Common myeloid progenitor, CD34-positive (primary cell): ENCODE measurements around the gene PTPN13.

Source experiments
- CTCF ChIA-PET: fragments of 350-600 bp; sonication (Branson Sonifier 250); formaldehyde crosslinking; loops from one replicate; lab custom pipeline; 2021; ENCODE audit warnings: antibody characterized with exemption; lab: Charles Lee
- POLR2A ChIA-PET: fragments of 350-600 bp; sonication (Branson Sonifier 250); formaldehyde crosslinking; loops from one replicate; lab custom pipeline; 2021; ENCODE audit warnings: antibody characterized with exemption; lab: Charles Lee
- DNase-seq, 3 donors: peaks; one replicate each; pipeline versions ENCODE4 v3.0.0 to v3.0.0-alpha.2; 2013
- H3K27ac ChIP-seq, 2 experiments: 1 replicate in 1 of 2; 2 replicates in 1 of 2; pipeline ENCODE4 v1.7.0; 2013; ENCODE audit warnings: inconsistent platforms in 2 of 2, low read length in 2 of 2, mild to moderate bottlenecking in 2 of 2, low read depth in 1 of 2, moderate library complexity in 1 of 2; ENCODE audit not compliant: severe bottlenecking in 2 of 2, insufficient read depth in 1 of 2, poor library complexity in 1 of 2
- H3K27me3 ChIP-seq, 5 experiments: replicated peaks in 2 of 5; 1 replicate in 3 of 5; 2 replicates in 2 of 5; pipeline versions ENCODE4 v1.6.1 to v1.7.0; 2013; ENCODE audit warnings: low read length in 4 of 5, mild to moderate bottlenecking in 2 of 5, moderate library complexity in 2 of 5, inconsistent platforms in 1 of 5; ENCODE audit not compliant: insufficient read depth in 5 of 5, control insufficient read depth in 4 of 5
- H3K36me3 ChIP-seq, 4 experiments: 1 replicate in 2 of 4; 2 replicates in 2 of 4; pipeline versions ENCODE4 v1.6.1 to v1.7.0; 2013; ENCODE audit warnings: low read length in 3 of 4, control low read depth in 1 of 4, mild to moderate bottlenecking in 1 of 4; ENCODE audit not compliant: control insufficient read depth in 4 of 4, insufficient read depth in 4 of 4
- H3K4me1 ChIP-seq, 4 experiments: 1 replicate in 3 of 4; 2 replicates in 1 of 4; pipeline versions ENCODE4 v1.6.1 to v1.7.1; 2013; ENCODE audit warnings: low read length in 3 of 4, mild to moderate bottlenecking in 3 of 4, control low read depth in 1 of 4, inconsistent platforms in 1 of 4, moderate library complexity in 1 of 4; ENCODE audit not compliant: control insufficient read depth in 4 of 4, insufficient read depth in 4 of 4; ENCODE audit errors: control extremely low read depth in 1 of 4
- H3K4me3 ChIP-seq, 7 experiments: 1 replicate in 4 of 7; 2 replicates in 3 of 7; pipeline versions ENCODE4 v1.5.1 to v1.7.0; 2013; ENCODE audit warnings: mild to moderate bottlenecking in 7 of 7, low read length in 6 of 7, moderate library complexity in 6 of 7, inconsistent platforms in 2 of 7, low read depth in 2 of 7, control low read depth in 1 of 7; ENCODE audit not compliant: insufficient read depth in 4 of 7, control insufficient read depth in 1 of 7; ENCODE audit errors: extremely low read depth in 1 of 7
- H3K9me3 ChIP-seq, 5 experiments: 1 replicate in 4 of 5; 2 replicates in 1 of 5; pipeline versions ENCODE4 v1.6.1 to v1.7.1; 2013; ENCODE audit warnings: low read length in 4 of 5, mild to moderate bottlenecking in 2 of 5, inconsistent platforms in 1 of 5, low read depth in 1 of 5, moderate library complexity in 1 of 5; ENCODE audit not compliant: control insufficient read depth in 4 of 5, insufficient read depth in 2 of 5; ENCODE audit errors: control extremely low read depth in 1 of 5
- WGBS: methylation state at CpG from one replicate; pipeline ENCODE4 v1.1.5; 2013; ENCODE audit not compliant: insufficient coverage; 5-methylcytosine and 5-hydroxymethylcytosine counted together

Gene PTPN13

DNA sequence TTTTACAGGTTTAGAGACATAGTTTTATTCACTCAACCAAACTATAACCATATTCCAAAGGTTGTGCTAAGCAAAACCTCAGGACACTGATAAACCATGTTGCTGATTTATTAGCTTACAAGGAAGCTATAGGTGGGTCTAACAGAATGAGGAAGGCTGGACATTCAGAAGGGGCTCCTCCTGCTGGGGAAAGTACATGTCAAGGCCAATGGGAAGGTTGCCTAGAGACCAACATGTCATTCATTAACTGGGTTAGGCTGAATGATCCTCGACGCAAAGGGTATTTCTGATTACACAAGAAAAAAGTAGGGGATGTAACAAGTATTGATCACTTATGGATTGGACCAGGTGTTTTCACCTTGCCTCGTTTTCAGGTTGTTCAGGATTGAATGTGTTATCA lies 224.7 kb downstream of the PTPN13 start:
- CTCF ChIA-PET, result no interaction called here
- Histone ChIP-seq H3K4me3 (no peak overlapping the region), H3K27me3 (no peaks in the 10 kb centered on the region), H3K9me3 (peaks cover 0 to 15% (median 10%) of the 10 kb centered on the region in 5 experiments), H3K4me1 (no peaks in the 10 kb centered on the region), H3K27ac (no peak overlapping the region), H3K36me3 (peaks cover 0 to 12% (median 5%) of the 10 kb centered on the region in 4 experiments)
- 100% methylated on average over 3 of the region's 3 CpGs for WGBS
- POLR2A ChIA-PET, result no interaction called here
- DNase-seq, result no peak

DNA sequence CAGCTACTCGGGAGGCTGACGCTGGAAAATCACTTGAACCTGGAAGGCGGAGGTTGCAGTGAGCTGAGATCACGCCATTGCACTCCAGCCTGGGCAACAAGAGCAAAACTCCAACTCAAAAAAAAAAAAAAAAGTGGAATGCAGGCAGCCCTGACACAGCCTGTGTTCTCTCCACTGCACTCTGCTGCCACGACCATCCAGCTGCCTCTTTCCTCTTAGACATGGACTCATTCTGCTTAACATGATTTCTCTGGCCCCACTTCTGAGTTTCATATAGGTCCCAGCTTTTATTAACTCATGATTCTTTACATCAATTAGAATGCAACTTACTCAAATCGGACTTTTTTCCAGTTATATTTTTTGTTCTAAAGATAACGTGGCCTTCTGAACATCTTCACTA lies 225.4 kb downstream of the PTPN13 start:
- Histone ChIP-seq H3K27ac (no peak overlapping the region), H3K4me3 (no peak overlapping the region), H3K4me1 (no peaks in the 10 kb centered on the region), H3K27me3 (no peaks in the 10 kb centered on the region), H3K36me3 (peaks cover 0 to 12% (median 5%) of the 10 kb centered on the region in 4 experiments), H3K9me3 (peaks cover 0 to 15% (median 10%) of the 10 kb centered on the region in 5 experiments)
- CTCF ChIA-PET, result no interaction called here
- no peak for DNase-seq
- 91% methylated on average over 4 of the region's 7 CpGs for WGBS
- POLR2A ChIA-PET, result no interaction called here

GRCh38 chr4:86821151-86821550 lies 227.0 kb downstream of the PTPN13 start:
- Histone ChIP-seq H3K27me3 (no peaks in the 10 kb centered on the region), H3K36me3 (no peaks in the 10 kb centered on the region), H3K4me1 (no peaks in the 10 kb centered on the region), H3K27ac (no peak overlapping the region), H3K9me3 (peaks cover 0 to 6% (median 0%) of the 10 kb centered on the region in 5 experiments), H3K4me3 (no peak overlapping the region)
- ChIA-PET CTCF (no interaction called here), POLR2A (no interaction called here)
- no CpG with 5 or more reads among the region's 1 CpG for WGBS
- no peak for DNase-seq

DNA sequence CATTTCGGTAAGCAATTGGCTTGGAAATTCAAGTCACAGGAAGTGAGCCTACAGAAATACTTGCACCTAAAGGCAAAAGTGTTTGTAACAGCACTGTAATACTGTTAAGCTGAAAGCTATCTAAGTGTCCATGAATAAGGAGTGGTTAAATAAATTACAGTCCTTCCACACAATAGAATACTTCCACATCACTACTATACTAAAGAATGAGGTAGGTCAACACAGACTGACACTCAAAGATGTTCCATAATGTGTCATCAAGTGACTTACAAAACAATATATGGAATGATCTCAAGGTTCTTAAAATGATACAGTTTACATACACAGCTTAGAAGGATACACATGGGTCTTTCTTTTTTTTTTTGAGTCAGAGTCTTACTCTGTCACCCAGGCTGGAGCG lies 228.0 kb downstream of the PTPN13 start:
- 100% methylated on average over 1 of the region's 2 CpGs for WGBS

DNA sequence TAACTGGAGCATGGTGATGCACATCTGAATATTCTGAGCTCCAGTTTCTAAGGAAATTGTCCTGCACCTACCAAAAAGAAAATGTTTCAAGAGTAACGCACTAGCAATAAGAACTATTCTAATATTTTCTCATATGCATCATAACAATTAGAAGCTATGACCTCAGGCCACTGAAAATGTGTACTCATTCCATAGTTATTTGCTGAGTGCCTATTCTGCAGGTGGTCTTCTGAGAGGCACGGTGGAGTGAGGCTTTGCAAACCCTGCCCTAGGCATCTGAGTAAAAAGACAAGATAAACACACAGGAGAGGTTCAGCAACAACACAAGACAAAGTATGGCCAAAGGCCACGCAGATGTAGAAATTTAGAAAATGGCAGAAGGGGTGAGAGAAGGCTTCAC lies 231.4 kb downstream of the PTPN13 start:
- no peak overlapping the region for H3K4me3 ChIP-seq
- WGBS, result 100% methylated on average over 1 of the region's 3 CpGs
- no peaks in the 10 kb centered on the region for H3K36me3 ChIP-seq
- H3K27me3 ChIP-seq, result no peaks in the 10 kb centered on the region
- CTCF ChIA-PET, result no interaction called here
- H3K9me3 ChIP-seq, result no peaks in the 10 kb centered on the region
- DNase-seq, result no peak
- H3K4me1 ChIP-seq, result no peaks in the 10 kb centered on the region
- no peak overlapping the region for H3K27ac ChIP-seq
- POLR2A ChIA-PET, result no interaction called here

More for the DNA sequence above, 228.0 kb downstream of the PTPN13 start:
- Histone ChIP-seq H3K27ac (no peak overlapping the region), H3K9me3 (no peaks in the 10 kb centered on the region), H3K4me3 (no peak overlapping the region), H3K27me3 (no peaks in the 10 kb centered on the region), H3K36me3 (no peaks in the 10 kb centered on the region), H3K4me1 (no peaks in the 10 kb centered on the region)
- no peak for DNase-seq
- ChIA-PET CTCF (no interaction called here), POLR2A (no interaction called here)

DNA sequence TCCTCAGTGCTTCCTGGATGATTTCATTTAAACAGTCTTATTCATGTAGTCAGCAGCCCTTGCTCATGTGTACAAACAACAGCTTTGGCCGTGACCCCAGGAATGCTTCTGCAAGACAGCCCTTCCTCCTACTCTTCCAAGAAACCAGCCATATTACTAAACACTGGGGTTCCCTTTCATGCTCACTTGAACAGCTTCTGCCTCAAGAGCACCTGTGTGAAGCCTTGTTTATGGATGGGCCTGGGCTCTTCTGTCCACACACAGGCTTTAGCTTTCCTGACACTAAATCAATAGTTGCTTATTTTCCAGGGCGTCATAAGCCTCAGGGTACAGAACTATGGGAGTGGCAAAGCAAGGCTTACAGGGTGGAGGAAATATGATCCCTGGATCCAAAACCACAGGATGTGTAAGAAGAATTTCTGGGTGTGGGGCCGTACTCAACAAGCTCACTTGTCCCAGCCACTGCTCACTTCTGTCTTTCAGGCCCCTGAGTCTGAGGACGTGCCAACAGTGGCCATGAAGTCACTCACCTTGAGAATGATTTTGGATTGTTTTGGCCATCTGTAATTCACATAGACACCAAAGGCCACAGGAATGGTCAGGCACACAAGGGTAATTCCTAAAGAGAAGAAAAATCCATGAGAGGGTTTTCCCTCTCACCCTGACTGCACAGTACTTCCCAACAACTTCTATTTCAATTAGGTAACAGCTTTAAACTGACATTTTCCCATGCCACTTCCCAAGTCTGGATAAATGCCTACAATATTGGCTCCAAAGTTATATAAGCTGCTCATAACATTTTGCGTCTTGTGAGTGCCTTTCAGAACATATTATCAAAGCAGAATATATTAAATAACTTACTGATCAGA lies 237.4 kb downstream of the PTPN13 start:
- Histone ChIP-seq H3K27ac (no peak overlapping the region), H3K4me3 (no peak overlapping the region), H3K36me3 (no peaks in the 10 kb centered on the region), H3K27me3 (no peaks in the 10 kb centered on the region), H3K9me3 (no peaks in the 10 kb centered on the region), H3K4me1 (peaks cover 0 to 4% (median 0%) of the 10 kb centered on the region in 4 experiments)
- DNase-seq, result no peak
- 94% methylated on average over 3 of the region's 5 CpGs for WGBS
- POLR2A ChIA-PET, result no interaction called here
- CTCF ChIA-PET, result no interaction called here

GRCh38 chr4:86833615-86834014 lies 239.5 kb downstream of the PTPN13 start:
- H3K9me3 ChIP-seq, result no peaks in the 10 kb centered on the region
- 100% methylated on average over 1 of the region's 1 CpG for WGBS
- H3K4me1 ChIP-seq, result peaks cover 0 to 4% (median 0%) of the 10 kb centered on the region in 4 experiments
- no peak overlapping the region for H3K27ac ChIP-seq
- no peaks in the 10 kb centered on the region for H3K27me3 ChIP-seq
- no peak overlapping the region for H3K4me3 ChIP-seq
- CTCF ChIA-PET, result no interaction called here
- no peak for DNase-seq
- POLR2A ChIA-PET, result no interaction called here
- no peaks in the 10 kb centered on the region for H3K36me3 ChIP-seq
